HG03521 (cell line): ENCODE data around the gene DCHS1.

Source experiments
- ATAC-seq: cut with Tn5 transposase; IDR thresholded peaks from one replicate; pipeline ENCODE4 v1.9.1; 2021; ENCODE audit warnings: mild to moderate bottlenecking, moderate library complexity; ENCODE audit not compliant: unreplicated experiment

The DCHS1 gene

DNA sequence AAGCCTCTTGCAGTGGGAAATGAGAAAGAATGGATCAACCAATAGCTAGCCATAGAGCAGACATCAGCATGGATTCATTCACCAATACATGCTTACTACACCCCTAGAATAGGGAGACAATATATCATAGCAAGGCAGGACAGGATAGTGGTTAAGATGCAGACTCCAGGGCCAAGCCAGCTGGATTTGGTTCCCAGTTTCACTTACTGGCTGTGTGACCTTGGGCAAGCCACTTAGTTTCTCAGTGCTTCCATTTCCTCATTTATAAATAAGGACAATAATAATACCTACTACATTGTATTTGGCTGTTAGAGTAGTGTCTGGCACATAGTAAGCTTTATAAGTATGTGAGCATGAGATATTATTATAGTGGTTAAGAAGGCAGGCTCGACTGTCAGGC is 7.1 kb downstream of the DCHS1 start:
- ATAC-seq, result no peak

DNA sequence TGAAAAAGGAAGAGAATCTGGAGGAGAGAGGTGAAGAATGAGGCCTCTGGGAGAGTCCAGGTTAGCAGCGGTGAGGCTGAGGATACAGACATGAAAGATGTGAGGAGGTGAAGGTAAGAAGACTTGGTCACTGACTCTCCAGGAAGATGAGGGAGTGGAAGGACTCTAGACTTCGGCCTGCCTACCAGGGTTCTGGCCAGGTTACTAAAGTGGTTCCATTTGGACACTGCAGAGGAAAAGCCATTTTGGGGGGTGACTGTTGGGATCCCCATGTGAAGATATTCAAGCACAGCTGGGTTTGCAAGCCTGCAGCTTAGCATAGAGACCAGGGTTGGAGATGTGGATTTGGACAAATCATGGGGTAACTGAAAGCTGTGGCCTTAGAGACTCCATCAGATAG is 7.8 kb downstream of the DCHS1 start:
- ATAC-seq, result no peak

- ATAC-seq, result peak; percentile 92
These were observed 8.5 kb downstream of the DCHS1 start for GRCh38 chr11:6646918-6647679.

GRCh38 chr11:6646576-6646917 is 9.1 kb downstream of the DCHS1 start:
- no peak for ATAC-seq

GRCh38 chr11:6646071-6646470 is 9.5 kb downstream of the DCHS1 start:
- no peak for ATAC-seq

DNA sequence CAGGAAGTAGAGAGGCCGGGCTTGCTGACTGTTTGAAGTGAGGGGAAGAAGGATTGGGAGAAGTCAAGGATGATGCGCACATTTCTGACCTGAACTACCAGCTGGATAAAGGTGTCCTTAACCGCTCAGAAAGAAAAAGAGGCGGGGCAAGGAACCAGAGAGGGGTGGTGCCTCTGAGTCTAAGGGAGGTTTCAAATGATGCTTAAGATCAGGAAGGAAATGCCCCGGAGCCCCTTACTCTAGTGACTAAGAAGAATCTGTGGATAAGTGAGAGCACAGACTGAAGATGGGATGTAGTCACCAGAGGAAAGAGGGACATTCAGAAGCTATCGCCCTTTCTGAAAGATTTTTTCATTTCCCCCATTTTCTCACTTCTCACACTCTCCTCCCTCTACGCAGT is 12.7 kb downstream of the DCHS1 start:
- no peak for ATAC-seq

- ATAC-seq, result no peak
These were observed 14.5 kb downstream of the DCHS1 start for GRCh38 chr11:6640985-6641701.

DNA sequence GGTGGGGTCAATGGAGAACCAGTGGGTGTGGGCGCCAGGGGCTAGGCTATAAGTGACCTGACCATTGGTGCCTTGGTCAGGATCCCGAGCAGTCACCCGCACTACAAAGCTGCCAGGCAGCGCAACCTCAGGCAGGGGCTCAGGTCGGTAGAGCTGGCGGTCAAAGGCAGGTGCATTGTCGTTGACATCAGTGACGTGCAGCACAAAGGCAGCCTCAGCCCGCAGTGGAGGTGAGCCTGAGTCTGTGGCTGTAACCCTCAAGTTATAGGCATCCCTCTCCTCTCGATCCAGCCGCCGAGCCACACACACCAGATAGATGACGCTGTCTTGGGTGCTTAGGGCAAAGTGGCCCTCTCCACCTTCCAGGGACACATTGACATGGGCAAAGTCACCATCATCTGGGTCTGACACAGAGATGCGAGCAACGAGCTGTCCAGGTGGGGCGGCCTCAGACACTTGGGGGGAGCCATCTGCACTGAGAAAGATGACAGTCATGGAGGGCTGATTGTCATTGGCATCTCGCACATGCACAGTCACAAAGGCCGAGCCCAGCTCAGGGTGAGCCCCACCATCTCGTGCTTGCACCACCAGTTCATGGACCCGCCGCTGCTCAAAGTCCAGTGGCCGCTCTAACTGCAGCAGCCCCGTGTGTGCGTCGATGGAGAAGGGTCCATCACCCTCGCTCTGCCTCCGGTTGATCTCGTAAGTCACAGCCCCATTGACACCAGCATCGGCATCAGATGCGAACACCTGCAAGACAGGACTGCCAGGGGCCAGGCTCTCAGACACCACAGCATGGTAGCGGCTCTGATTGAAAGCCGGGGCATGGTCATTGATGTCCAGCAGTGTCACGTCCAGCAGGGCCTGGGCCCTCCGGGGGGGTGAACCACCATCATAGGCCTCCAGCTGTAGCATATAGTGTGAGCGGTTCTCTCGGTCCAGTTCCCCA is 15.3 kb downstream of the DCHS1 start:
- no peak for ATAC-seq

- ATAC-seq, result no peak
These were observed 17.2 kb downstream of the DCHS1 start for GRCh38 chr11:6638429-6638828.

GRCh38 chr11:6637871-6638270 is 17.7 kb downstream of the DCHS1 start:
- no peak for ATAC-seq

DNA sequence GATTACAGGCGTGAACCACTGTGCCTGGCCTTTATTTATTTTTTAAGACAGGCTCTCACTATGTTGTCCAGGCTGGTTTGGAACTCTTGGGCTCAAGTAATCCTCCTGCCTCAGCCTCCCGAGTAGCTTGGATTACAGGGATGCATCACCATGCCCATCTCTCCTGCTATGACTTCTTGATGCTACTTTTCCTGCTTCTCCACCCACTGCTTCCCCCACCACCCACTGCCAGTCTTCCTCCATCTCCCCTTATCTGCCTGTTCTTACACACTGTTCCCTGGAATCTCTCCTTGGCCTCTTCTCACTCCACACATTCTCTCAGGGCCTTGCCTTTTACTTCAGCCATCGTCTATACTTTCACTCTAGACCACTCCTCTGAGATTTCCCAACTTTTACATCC is 19.1 kb downstream of the DCHS1 start:
- ATAC-seq, result no peak

- ATAC-seq, result no peak
These were observed 20.3 kb downstream of the DCHS1 start for GRCh38 chr11:6635082-6635932.

- no peak for ATAC-seq
These were observed 21.1 kb downstream of the DCHS1 start for GRCh38 chr11:6634534-6634933.

GRCh38 chr11:6633422-6634408 is 21.9 kb downstream of the DCHS1 start:
- no peak for ATAC-seq

GRCh38 chr11:6632116-6633073 is 23.2 kb downstream of the DCHS1 start:
- ATAC-seq, result no peak

DNA sequence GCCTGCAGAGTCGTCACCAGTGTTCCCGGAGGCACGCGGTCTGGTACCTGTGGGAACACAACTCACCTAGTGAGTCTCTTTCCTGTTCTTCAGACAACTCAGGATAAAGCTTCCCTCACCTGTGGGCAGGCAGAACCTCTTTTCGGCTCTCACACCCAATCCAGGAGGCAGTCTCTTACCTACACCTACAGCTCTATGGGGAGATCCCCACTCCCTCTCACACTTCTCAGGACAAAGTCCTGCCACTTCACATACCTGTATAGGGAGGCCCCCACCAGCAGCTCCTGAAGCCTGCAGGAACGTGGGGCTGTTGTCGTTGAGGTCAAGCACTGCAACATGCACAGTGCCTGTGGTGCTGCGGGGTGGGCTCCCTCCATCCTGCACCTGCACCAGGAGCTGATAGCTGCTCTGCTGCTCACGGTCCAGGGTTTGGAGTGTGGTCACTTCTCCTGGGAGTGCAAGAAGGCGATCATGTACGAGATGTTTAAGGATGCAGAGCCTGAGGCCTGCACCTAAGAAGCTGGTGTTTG is 24.2 kb downstream of the DCHS1 start:
- ATAC-seq, result no peak

- no peak for ATAC-seq
These were observed 24.8 kb downstream of the DCHS1 start for GRCh38 chr11:6630632-6631291.
